OCI-LY7 (cell line): ENCODE measurements around the gene ALAD. TPM values are rescaled to one million over a fixed set of nuclear protein-coding genes. Genes with fewer than 3 reads are reported as not detected.

Experiments used
- BruUV-seq: library from RNA; stranded (reverse); fragments of 400-500 nt; replicated peaks from 2 replicates; lab custom pipeline; 2021; lab: Mats Ljungman, UMichigan
- CTCF ChIA-PET: fragments of 300-600 bp; sonication (Branson Sonifier 250); formaldehyde crosslinking; loops from one replicate; lab custom pipeline; 2022; ENCODE audit warnings: antibody characterized with exemption; ENCODE audit not compliant: unreplicated experiment; lab: Charles Lee
- POLR2A ChIA-PET: fragments of 300-600 bp; sonication (Branson Sonifier 250); formaldehyde crosslinking; loops from one replicate; lab custom pipeline; 2022; ENCODE audit warnings: antibody characterized with exemption; lab: Charles Lee
- DNase-seq: peaks from one replicate; pipeline ENCODE4 v3.0.0-alpha.2; 2015; ENCODE audit warnings: low spot score
- H2AFZ ChIP-seq: fragments of 200-600 bp; sonication (generic), shearing (Covaris generic); 2 replicates; pipeline ENCODE4 v1.6.1; 2014; ENCODE audit warnings: mild to moderate bottlenecking, antibody characterized with exemption, low read length, moderate library complexity
- H3K27ac ChIP-seq: fragments of 200-600 bp; sonication (generic); 2 replicates; pipeline ENCODE4 v1.5.1; 2014; ENCODE audit warnings: mixed run types, low read depth, mild to moderate bottlenecking, moderate library complexity, low read length, inconsistent platforms; ENCODE audit not compliant: poor library complexity, severe bottlenecking
- H3K36me3 ChIP-seq: fragments of 200-600 bp; sonication (generic); 2 replicates; pipeline ENCODE4 v1.6.1; 2014; ENCODE audit warnings: mild to moderate bottlenecking, antibody characterized with exemption, low read length, moderate library complexity, mixed read lengths; ENCODE audit not compliant: insufficient read depth
- H3K4me1 ChIP-seq: fragments of 200-600 bp; sonication (generic); 2 replicates; pipeline ENCODE4 v1.5.1; 2014; ENCODE audit warnings: mild to moderate bottlenecking, low read length; ENCODE audit not compliant: insufficient read depth, poor library complexity, severe bottlenecking
- H3K4me2 ChIP-seq: fragments of 200-600 bp; sonication (generic); 2 replicates; pipeline ENCODE4 v1.6.1; 2014; ENCODE audit warnings: mild to moderate bottlenecking, low read length
- H3K4me3 ChIP-seq: fragments of 200-600 bp; sonication (generic); 2 replicates; pipeline ENCODE4 v1.5.1; 2014; ENCODE audit warnings: mild to moderate bottlenecking, low read depth, low read length; ENCODE audit not compliant: poor library complexity, severe bottlenecking
- H3K79me2 ChIP-seq: fragments of 200-600 bp; sonication (generic); 2 replicates; pipeline ENCODE4 v1.6.1; 2016; ENCODE audit warnings: low read depth, mild to moderate bottlenecking, low read length, moderate library complexity, mixed read lengths; ENCODE audit not compliant: insufficient read depth
- H3K9me2 ChIP-seq: fragments of 200-600 bp; sonication (generic); 2 replicates; pipeline ENCODE4 v1.6.1; 2016; ENCODE audit warnings: mild to moderate bottlenecking, low read length, mixed read lengths; ENCODE audit not compliant: insufficient read depth
- H3K9me3 ChIP-seq: fragments of 200-600 bp; sonication (generic); 2 replicates; pipeline ENCODE4 v1.6.1; 2014; ENCODE audit warnings: mild to moderate bottlenecking, mixed run types, low read length, mixed read lengths
- H4K20me1 ChIP-seq: fragments of 200-600 bp; sonication (generic); 2 replicates; pipeline ENCODE4 v1.6.1; 2014; ENCODE audit warnings: mild to moderate bottlenecking, antibody characterized with exemption, low read length, moderate library complexity, mixed read lengths; ENCODE audit not compliant: insufficient read depth
- CTCF ChIP-seq: fragments of 200-600 bp; sonication (generic); conservative IDR thresholded peaks from 2 replicates; pipeline ENCODE4 v1.5.1; 2014; ENCODE audit warnings: mild to moderate bottlenecking, antibody characterized with exemption, low read length, moderate library complexity, mixed read lengths
- EZH2phosphoT487 ChIP-seq: fragments of 200-600 bp; sonication (generic); IDR thresholded peaks from 2 replicates; pipeline ENCODE4 v1.6.1; 2018; ENCODE audit warnings: low read depth, borderline replicate concordance, mild to moderate bottlenecking, mixed run types, antibody characterized with exemption, low read length, moderate library complexity, mixed read lengths
- intact Hi-C: fragments of 100-400 bp; cut with micrococcal nuclease; formaldehyde crosslinking; loops from one replicate; pipeline ENCODE4 v1.10.0; 2022; ENCODE audit not compliant: unreplicated experiment
- total RNA-seq, 2 experiments: library from RNA; depleted of rRNA in 1 of 2; stranded (reverse); fragments of >200 nt in 1 of 2; shearing (Covaris generic) in 1 of 2; gene quantifications; 2 replicates each; pipeline ENCODE4 v1.2.3, GENCODE V29; 2014 to 2022

The ALAD gene
- total RNA-seq, 2 experiments from 2014 or later = 19.8 to 26.3 TPM

GRCh38 chr9:113364951-113365350 is 36.1 kb downstream of the ALAD start:
- no peaks in the 10 kb centered on the region for H3K36me3 ChIP-seq
- no TSS peak for BruUV-seq
- no peak overlapping the region for H3K4me2 ChIP-seq
- DNase-seq = no peak
- ChIA-PET POLR2A (interaction anchor here (0.6 to 1.1 kb wide), 7 partner anchors 8 to 1578 kb away, joined by 3 to 6 read pairs (median 4); no protein-coding TSS in a partner anchor), CTCF (interaction anchor here (0.6 to 1.0 kb wide), 2 partner anchors 15 to 16 kb away, joined by 3 to 4 read pairs; no protein-coding TSS in a partner anchor)
- no peak overlapping the region for H3K27ac ChIP-seq
- TF ChIP-seq CTCF = no peak
- no peak for TF ChIP-seq EZH2phosphoT487
- no peaks in the 10 kb centered on the region for H3K79me2 ChIP-seq
- no peak overlapping the region for H3K4me3 ChIP-seq
- H2AFZ ChIP-seq = no peak overlapping the region
- no peaks in the 10 kb centered on the region for H3K4me1 ChIP-seq
- H4K20me1 ChIP-seq = no peaks in the 10 kb centered on the region; the same call in 1 of the 2 replicates
- H3K9me2 ChIP-seq = no peaks in the 10 kb centered on the region
- intact Hi-C loops = no loop called here
- H3K9me3 ChIP-seq = no peaks in the 10 kb centered on the region

- Histone ChIP-seq H3K36me3 (no peaks in the 10 kb centered on the region), H3K9me3 (no peaks in the 10 kb centered on the region), H2AFZ (no peak overlapping the region), H3K4me3 (no peak overlapping the region), H3K4me2 (no peak overlapping the region), H3K79me2 (no peaks in the 10 kb centered on the region), H3K27ac (no peak overlapping the region), H3K9me2 (no peaks in the 10 kb centered on the region), H3K4me1 (no peaks in the 10 kb centered on the region), H4K20me1 (no peaks in the 10 kb centered on the region; the same call in 1 of the 2 replicates)
- no TSS peak for BruUV-seq
- POLR2A ChIA-PET = interaction anchor here (0.6 to 1.2 kb wide), 3 partner anchors 15 to 89 kb away, joined by 3 to 5 read pairs (median 3); partner anchors contain the start of gene WDR31
- CTCF ChIA-PET = no interaction called here
- TF ChIP-seq EZH2phosphoT487 (no peak), CTCF (no peak)
- DNase-seq = no peak
- intact Hi-C loops = no loop called here
Measured at GRCh38 chr9:113363336-113363735, 37.7 kb downstream of the ALAD start.

DNA sequence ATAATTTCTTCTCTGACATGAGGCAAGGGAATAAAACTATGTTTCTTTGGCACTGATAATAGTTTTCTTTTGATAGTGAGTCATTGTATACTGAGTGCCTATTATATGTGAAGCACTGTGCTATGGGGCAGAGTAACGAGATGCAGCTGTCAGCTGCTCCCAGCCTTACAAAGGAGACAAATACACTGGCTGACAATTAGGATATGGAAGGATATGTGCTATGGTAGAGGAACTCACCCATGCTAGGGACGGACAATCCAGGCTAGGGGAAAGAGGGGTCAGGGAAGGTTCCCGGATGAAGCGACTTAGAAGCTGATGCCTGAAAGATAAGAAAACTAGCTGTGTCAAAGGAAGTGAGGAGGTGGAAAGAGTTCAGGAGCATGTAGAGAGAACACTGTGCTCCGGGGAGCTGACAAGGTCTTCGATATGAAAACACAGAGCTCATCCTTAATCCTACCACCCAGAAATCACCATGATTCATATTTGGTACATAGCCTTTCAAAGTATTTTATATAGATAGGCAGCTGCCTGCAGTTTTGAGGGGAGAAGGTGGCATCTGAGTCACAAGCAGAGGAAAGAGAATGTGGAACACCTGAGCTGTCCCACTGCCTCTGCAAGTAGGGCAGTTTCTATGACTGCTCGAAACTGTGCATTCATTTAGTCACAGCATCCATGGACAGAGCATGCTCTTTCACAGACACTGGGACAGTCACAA is 39.6 kb downstream of the ALAD start:
- H3K4me1 ChIP-seq = no peaks in the 10 kb centered on the region
- no peaks in the 10 kb centered on the region for H3K36me3 ChIP-seq
- intact Hi-C loops = no loop called here
- no TSS peak for BruUV-seq
- H3K9me3 ChIP-seq = no peaks in the 10 kb centered on the region
- H4K20me1 ChIP-seq = no peaks in the 10 kb centered on the region; the same call in 1 of the 2 replicates
- no peak overlapping the region for H3K27ac ChIP-seq
- DNase-seq = no peak
- H3K9me2 ChIP-seq = no peaks in the 10 kb centered on the region
- H3K4me2 ChIP-seq = no peak overlapping the region
- H2AFZ ChIP-seq = no peak overlapping the region
- no peaks in the 10 kb centered on the region for H3K79me2 ChIP-seq
- ChIA-PET CTCF (no interaction called here), POLR2A (interaction anchor here (1.4 kb wide), 1 partner anchor 14 kb away, joined by 3 read pairs; no protein-coding TSS in a partner anchor)
- H3K4me3 ChIP-seq = no peak overlapping the region
- TF ChIP-seq CTCF = no peak
- no peak for TF ChIP-seq EZH2phosphoT487
